ENCODE data around the gene NIPAL4. TPM values are rescaled to one million over a fixed set of nuclear protein-coding genes. Genes with fewer than 3 reads are reported as not detected.

Gene NIPAL4
- total RNA-seq, 6 donors from 2014 or later: 0.06 to 0.30 TPM; not detected in 4

DNA sequence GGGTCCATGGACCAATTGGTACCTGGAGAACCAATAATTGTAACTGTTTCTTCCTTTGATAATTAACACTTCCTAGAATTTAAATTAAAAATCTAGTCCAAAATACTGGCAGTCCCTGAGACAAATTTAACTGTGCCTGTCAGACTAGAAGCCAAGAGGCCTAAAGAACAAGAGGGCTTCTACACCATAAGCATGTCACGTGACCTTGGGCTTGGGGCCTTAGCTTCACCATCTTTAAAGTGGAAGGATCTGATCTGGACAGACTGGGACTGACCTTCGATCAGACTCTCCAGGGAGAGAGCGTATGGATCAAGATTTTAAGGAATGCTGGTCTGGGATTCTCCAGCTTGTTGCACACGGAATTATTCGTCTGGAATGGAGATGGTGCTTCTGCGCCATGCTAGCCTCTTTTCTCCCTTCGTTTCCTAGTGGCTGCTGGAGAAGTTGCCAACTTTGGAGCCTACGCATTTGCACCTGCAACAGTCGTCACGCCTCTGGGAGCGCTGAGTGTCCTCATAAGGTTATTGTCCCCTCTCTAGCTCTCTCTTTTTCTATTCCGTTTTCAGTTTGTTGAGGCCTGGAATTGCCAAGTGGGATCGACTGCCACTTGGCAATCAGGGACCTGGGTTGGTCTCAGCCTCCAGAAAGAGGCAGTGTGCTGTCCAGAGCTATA, 8.4 kb downstream of the NIPAL4 start:
- WGBS, 2 donors: 92 to 98% methylated on average over 13 of the region's 13 CpGs
- Histone ChIP-seq H3K4me3 (no peak overlapping the region), H3K27ac (no peak overlapping the region)

DNA sequence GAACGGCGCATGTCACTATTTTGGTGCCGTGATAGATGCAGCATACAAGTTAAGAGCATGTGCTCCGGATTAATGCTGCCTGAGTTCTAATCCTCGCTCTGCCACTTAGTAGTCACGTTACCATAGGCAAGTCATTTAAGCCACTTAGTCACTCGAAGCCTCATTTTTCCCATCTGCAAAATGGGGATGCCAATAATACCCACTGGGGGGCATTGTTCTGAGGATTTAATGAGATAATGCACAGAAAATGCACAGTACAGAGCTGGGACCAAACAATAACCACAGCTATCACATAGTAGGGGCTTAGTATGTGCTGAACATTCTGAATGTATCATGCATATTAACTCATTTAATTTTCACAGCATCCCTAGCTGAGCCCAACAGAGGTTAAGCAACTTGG, 9.1 kb downstream of the NIPAL4 start:
- Histone ChIP-seq H3K36me3 (no peaks in the 10 kb centered on the region), H3K27ac (no peak overlapping the region), H3K4me1 (peaks cover 0 to 12% (median 6%) of the 10 kb centered on the region in 4 donors), H3K9me3 (no peaks in the 10 kb centered on the region), H3K27me3 (no peaks in the 10 kb centered on the region), H3K4me3 (no peak overlapping the region)
- 97 to 100% methylated on average over 5 to 7 of the region's 7 CpGs for WGBS, 2 donors
- ATAC-seq (ENCODE audit: low FRiP score in 2 of 2) (no peak), DNase-seq (no peak)
- TF ChIP-seq, protein P1, sequence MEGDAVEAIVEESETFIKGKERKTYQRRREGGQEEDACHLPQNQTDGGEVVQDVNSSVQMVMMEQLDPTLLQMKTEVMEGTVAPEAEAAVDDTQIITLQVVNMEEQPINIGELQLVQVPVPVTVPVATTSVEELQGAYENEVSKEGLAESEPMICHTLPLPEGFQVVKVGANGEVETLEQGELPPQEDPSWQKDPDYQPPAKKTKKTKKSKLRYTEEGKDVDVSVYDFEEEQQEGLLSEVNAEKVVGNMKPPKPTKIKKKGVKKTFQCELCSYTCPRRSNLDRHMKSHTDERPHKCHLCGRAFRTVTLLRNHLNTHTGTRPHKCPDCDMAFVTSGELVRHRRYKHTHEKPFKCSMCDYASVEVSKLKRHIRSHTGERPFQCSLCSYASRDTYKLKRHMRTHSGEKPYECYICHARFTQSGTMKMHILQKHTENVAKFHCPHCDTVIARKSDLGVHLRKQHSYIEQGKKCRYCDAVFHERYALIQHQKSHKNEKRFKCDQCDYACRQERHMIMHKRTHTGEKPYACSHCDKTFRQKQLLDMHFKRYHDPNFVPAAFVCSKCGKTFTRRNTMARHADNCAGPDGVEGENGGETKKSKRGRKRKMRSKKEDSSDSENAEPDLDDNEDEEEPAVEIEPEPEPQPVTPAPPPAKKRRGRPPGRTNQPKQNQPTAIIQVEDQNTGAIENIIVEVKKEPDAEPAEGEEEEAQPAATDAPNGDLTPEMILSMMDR (IDR thresholded peaks at IDR 0.05): no peak
- TF ChIP-seq POLR2A (IDR thresholded peaks at IDR 0.05): no peak
- TF ChIP-seq EP300 (IDR thresholded peaks at IDR 0.05): no peak
- no peak for TF ChIP-seq POLR2AphosphoS5 (IDR thresholded peaks at IDR 0.05)

More for the DNA sequence above, 8.4 kb downstream of the NIPAL4 start:
- TF ChIP-seq POLR2AphosphoS5 (IDR thresholded peaks at IDR 0.05): no peak
- no peak for TF ChIP-seq EP300 (IDR thresholded peaks at IDR 0.05)
- TF ChIP-seq POLR2A (IDR thresholded peaks at IDR 0.05): no peak
- TF ChIP-seq, protein P1 (IDR thresholded peaks at IDR 0.05): no peak
- H3K36me3 ChIP-seq: no peaks in the 10 kb centered on the region
- DNase-seq (no peak), ATAC-seq (ENCODE audit: low FRiP score in 2 of 2) (no peak)
- H3K4me1 ChIP-seq: peaks cover 0 to 7% (median 4%) of the 10 kb centered on the region in 4 donors
- H3K27me3 ChIP-seq: no peaks in the 10 kb centered on the region
- H3K9me3 ChIP-seq: no peaks in the 10 kb centered on the region

GRCh38 chr5:157469687-157470086, 9.7 kb downstream of the NIPAL4 start:
- ATAC-seq (ENCODE audit: low FRiP score in 2 of 2) (no peak), DNase-seq (no peak)
- Histone ChIP-seq H3K4me3 (no peak overlapping the region), H3K27me3 (no peaks in the 10 kb centered on the region), H3K27ac (no peak overlapping the region), H3K4me1 (peaks cover 0 to 12% (median 3%) of the 10 kb centered on the region in 4 donors), H3K36me3 (no peaks in the 10 kb centered on the region), H3K9me3 (no peaks in the 10 kb centered on the region)
- TF ChIP-seq POLR2A (IDR thresholded peaks at IDR 0.05) (no peak), EP300 (IDR thresholded peaks at IDR 0.05) (no peak), POLR2AphosphoS5 (IDR thresholded peaks at IDR 0.05) (no peak)
- TF ChIP-seq, protein P1 (IDR thresholded peaks at IDR 0.05): no peak
- 61 to 79% methylated on average over 7 of the region's 7 CpGs for WGBS, 2 donors

DNA sequence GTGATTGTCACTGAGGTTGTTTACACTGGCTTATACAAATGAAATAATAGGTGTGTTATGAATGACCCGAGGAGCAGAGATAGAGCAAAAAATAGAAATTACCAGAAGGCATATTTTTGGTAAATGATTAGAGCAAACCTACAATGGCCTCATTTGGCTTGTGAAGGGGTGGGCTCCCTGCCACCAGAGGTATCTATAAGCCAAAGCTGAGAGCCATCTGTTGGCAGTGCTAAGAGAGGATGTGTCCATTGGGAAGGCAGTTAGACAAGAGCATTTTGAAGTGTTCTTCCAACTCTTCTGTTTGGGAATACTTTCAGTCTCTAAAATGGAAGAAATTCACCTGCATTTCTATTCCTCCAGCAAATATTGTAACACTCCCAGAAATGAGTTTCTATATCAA, 10.6 kb downstream of the NIPAL4 start:
- DNase-seq: no peak
- no peak overlapping the region for H3K27ac ChIP-seq
- TF ChIP-seq POLR2A (IDR thresholded peaks at IDR 0.05): no peak
- TF ChIP-seq, protein P1 (IDR thresholded peaks at IDR 0.05): no peak
- no peak for TF ChIP-seq EP300 (IDR thresholded peaks at IDR 0.05)
- TF ChIP-seq POLR2AphosphoS5 (IDR thresholded peaks at IDR 0.05): no peak
- H3K9me3 ChIP-seq: no peaks in the 10 kb centered on the region
- H3K4me3 ChIP-seq: no peak overlapping the region
- H3K36me3 ChIP-seq: no peaks in the 10 kb centered on the region
- H3K4me1 ChIP-seq: peaks cover 0 to 12% (median 3%) of the 10 kb centered on the region in 4 donors
- ATAC-seq (ENCODE audit: low FRiP score in 2 of 2): no peak
- 58 to 61% methylated on average over 1 of the region's 1 CpG for WGBS, 2 donors
- no peaks in the 10 kb centered on the region for H3K27me3 ChIP-seq

DNA sequence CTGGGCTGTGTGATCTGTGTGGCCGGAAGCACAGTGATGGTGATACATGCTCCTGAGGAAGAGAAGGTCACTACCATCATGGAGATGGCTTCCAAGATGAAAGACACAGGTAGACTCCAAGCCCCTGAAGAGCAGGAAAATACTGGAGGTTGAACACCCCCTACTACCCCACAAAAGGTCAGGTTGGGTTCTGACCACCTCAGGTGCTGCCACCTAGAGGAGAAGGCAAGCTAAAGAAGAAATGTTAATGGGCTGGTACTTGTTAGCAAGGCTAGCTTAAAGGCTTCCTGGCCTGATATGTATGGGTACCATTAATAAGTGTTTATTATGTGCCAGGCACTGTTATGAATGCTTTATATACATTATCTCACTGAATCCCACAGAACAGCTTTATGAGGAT, 11.7 kb downstream of the NIPAL4 start:
- no peaks in the 10 kb centered on the region for H3K36me3 ChIP-seq
- TF ChIP-seq POLR2A (IDR thresholded peaks at IDR 0.05): no peak
- TF ChIP-seq, protein P1 (IDR thresholded peaks at IDR 0.05): peak in 3 of 6 experiments; percentile 16 to 36 (median 32)
- DNase-seq (no peak), ATAC-seq (ENCODE audit: low FRiP score in 2 of 2) (no peak)
- peaks cover 0 to 12% (median 3%) of the 10 kb centered on the region in 4 donors for H3K4me1 ChIP-seq
- WGBS, 2 donors: 100% methylated on average over 1 of the region's 1 CpG
- no peak overlapping the region for H3K4me3 ChIP-seq
- H3K9me3 ChIP-seq: no peaks in the 10 kb centered on the region
- no peaks in the 10 kb centered on the region for H3K27me3 ChIP-seq
- no peak overlapping the region for H3K27ac ChIP-seq
